ENCODE data around the gene OTOF. TPM values are rescaled to one million over a fixed set of nuclear protein-coding genes. Genes with fewer than 3 reads are reported as not detected.

OTOF gene
- total and polyA plus RNA-seq, 2 of the 4 experiments (the other 2 are of a cell fraction) = 0.03 TPM; not detected in 1

DNA sequence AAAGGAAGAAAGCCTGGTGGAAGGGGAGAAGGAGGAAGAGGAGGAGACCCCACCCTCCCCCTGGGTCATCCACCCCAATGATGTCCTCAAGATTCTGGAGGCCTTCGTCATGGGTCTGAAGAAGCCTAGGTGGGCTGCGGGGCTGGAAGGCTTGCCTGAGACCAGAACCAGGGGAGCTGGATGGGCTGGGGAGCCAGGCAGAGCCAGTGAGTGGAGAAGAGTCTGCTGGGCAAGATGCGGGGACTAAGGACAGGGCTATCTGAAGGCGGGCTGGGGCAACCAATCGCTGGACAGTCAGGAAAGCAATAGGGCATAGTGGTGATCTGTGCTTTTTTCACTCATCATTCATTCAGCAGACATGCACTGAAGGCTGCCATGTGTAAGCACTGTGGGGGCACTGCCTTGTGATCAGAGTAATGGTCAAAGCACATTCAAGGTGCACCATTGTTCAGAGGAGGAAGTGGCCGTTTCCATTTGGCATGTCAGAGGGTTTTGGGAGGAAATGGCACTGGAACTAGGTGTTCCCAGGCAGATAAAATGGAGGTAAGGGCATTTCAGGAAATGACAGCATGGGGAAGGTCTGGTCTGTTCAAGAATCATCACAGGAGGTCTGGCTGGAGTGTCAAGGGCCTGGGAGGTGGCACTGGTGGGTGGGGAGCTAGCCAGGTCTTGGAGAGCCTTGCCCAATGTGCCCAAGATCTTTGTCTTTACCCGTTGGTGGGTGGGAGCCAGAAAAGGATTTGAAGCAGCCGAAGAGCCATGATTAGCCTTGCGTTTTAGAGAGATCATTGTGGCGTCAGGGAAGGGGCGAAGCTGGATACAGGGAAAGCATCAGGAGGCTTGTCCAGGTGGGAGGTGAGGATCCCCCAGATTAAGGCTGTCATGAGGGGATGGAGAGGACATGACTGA is 24.2 kb downstream of the OTOF start:
- Histone ChIP-seq H3K56ac (ENCODE audit: extremely low read depth, insufficient read depth, low read length) (no peak overlapping the region), H3K23ac (ENCODE audit: low read depth, low read length) (no peak overlapping the region), H3K27ac (ENCODE audit: insufficient read depth, low read length) (no peak overlapping the region), H2BK15ac (ENCODE audit: low read depth, low read length) (no peak overlapping the region), H4K5ac (ENCODE audit: low read depth, low read length) (no peak overlapping the region), H4K91ac (ENCODE audit: insufficient read depth, low read depth, low read length) (no peak overlapping the region), H3K9ac (ENCODE audit: low read depth, low read length) (no peak overlapping the region), H3K27me3 (ENCODE audit: control insufficient read depth, insufficient read depth, low read length) (peaks cover 46% of the 10 kb centered on the region), H3K18ac (ENCODE audit: low read depth, low read length) (no peak overlapping the region), H2AK9ac (replicated peaks; ENCODE audit: low read depth, low read length, poor library complexity) (no peak overlapping the region), H2AFZ (replicated peaks; ENCODE audit: low read length, poor library complexity) (no peak overlapping the region), H3K9me3 (ENCODE audit: control insufficient read depth, insufficient read depth, low read length) (no peaks in the 10 kb centered on the region), H2BK20ac (ENCODE audit: low read depth, low read length) (no peak overlapping the region), H3K9me1 (ENCODE audit: insufficient read depth, low read length) (no peaks in the 10 kb centered on the region), H2BK120ac (ENCODE audit: low read depth, low read length) (no peak overlapping the region), H4K20me1 (ENCODE audit: insufficient read depth, low read length) (no peaks in the 10 kb centered on the region), H3K4ac (ENCODE audit: low read depth, low read length) (no peak overlapping the region), H2AK5ac (ENCODE audit: low read depth, low read length) (no peak overlapping the region), H3K4me1 (ENCODE audit: control insufficient read depth, insufficient read depth, low read length) (no peaks in the 10 kb centered on the region), H3K4me2 (ENCODE audit: low read depth, low read length) (no peak overlapping the region), H4K8ac (ENCODE audit: low read depth in 2 of 2, low read length in 2 of 2) (no peak overlapping the region), H3K36me3 (ENCODE audit: control insufficient read depth, insufficient read depth, low read length) (no peaks in the 10 kb centered on the region), H3K4me3 (ENCODE audit: insufficient read depth, low read depth, low read length) (no peak overlapping the region), H3K79me1 (ENCODE audit: low read depth in 1 of 2, low read length in 2 of 2) (no peaks in the 10 kb centered on the region), H3K14ac (replicated peaks; ENCODE audit: low read depth, low read length) (no peak overlapping the region), H2BK5ac (ENCODE audit: low read depth, low read length, poor library complexity, severe bottlenecking) (no peak overlapping the region)
- no peak for TF ChIP-seq MAZ (IDR thresholded peaks at IDR 0.05; ENCODE audit: borderline replicate concordance, low read depth, low read length)
- ChIA-PET CTCF (no interaction called here), POLR2A (ENCODE audit: unreplicated experiment) (no interaction called here)
- no TSS peak for BruUV-seq (replicated peaks)
- ATAC-seq (ENCODE audit: low read depth) (no peak), DNase-seq (no peak)
- intact Hi-C loops (cut with micrococcal nuclease) = no loop called here
- in situ Hi-C loops (cut with MboI; ENCODE audit: low sequenced_read_pairs) = no loop called here
- WGBS, 2 experiments (ENCODE audit: extremely low coverage in 2 of 2, insufficient read length in 1 of 2) = 60% methylated on average over 6 of the region's 11 CpGs; no CpG with 5 or more reads in 1 of the 2 experiments
- dilution Hi-C loops (cut with HindIII; ENCODE audit: low sequenced_read_pairs, unreplicated experiment) = no loop called here
